Tibial nerve (tissue), 4 donors: ENCODE results near the gene SYNE3. TPM values are rescaled to one million over a fixed set of nuclear protein-coding genes. Genes with fewer than 3 reads are reported as not detected.

Experiments
- DNase-seq, 2 donors: peaks; one replicate each; pipeline ENCODE4 v3.0.0-alpha.2; 2019; ENCODE audit warnings: low spot score in 2 of 2
- H3K27ac ChIP-seq, 4 donors: fragments of 200-600 bp; sonication (generic) in 3 of 4; one replicate each; pipeline ENCODE4 v1.5.1; 2017 to 2019; ENCODE audit warnings: mild to moderate bottlenecking in 1 of 4
- H3K27me3 ChIP-seq, 2 donors: fragments of 200-600 bp; sonication (generic) in 1 of 2; one replicate each; pipeline versions ENCODE4 v1.5.1 to v1.6.0; 2017 to 2019
- H3K36me3 ChIP-seq, 3 donors: fragments of 200-600 bp; sonication (generic); one replicate each; pipeline ENCODE4 v1.5.1; 2018 to 2019
- H3K4me1 ChIP-seq, 4 donors: fragments of 200-600 bp; sonication (generic) in 3 of 4; one replicate each; pipeline ENCODE4 v1.5.1; 2017 to 2019
- H3K4me3 ChIP-seq, 4 donors: fragments of 200-600 bp; sonication (generic) in 3 of 4; one replicate each; pipeline ENCODE4 v1.5.1; 2017 to 2019; ENCODE audit warnings: mild to moderate bottlenecking in 1 of 4, moderate library complexity in 1 of 4
- H3K9me3 ChIP-seq, 4 donors: fragments of 200-600 bp; sonication (generic) in 3 of 4; one replicate each; pipeline ENCODE4 v1.5.1; 2017 to 2019
- EP300 ChIP-seq, 2 donors: sonication (generic); formaldehyde crosslinking; IDR thresholded peaks; one replicate each; pipeline ENCODE4 v1.6.1; 2017; ENCODE audit warnings: antibody characterized with exemption in 2 of 2, mild to moderate bottlenecking in 1 of 2
- POLR2A ChIP-seq, 2 donors: fragments of 450-650 bp; IDR thresholded peaks; one replicate each; pipeline ENCODE4 v1.6.1; 2017; ENCODE audit warnings: antibody characterized with exemption in 2 of 2, mild to moderate bottlenecking in 2 of 2, moderate library complexity in 2 of 2
- WGBS, 2 donors: methylation state at CpG; one replicate each; pipeline ENCODE4 v1.1.5; 2018; 5-methylcytosine and 5-hydroxymethylcytosine counted together
- total RNA-seq, 4 donors: library from RNA; depleted of rRNA; stranded (reverse); fragments of >200 nt; gene quantifications; one replicate each; pipeline ENCODE4 v1.1.0, GENCODE V29; 2016
- TF ChIP-seq, protein P1 (sequence below), 5 experiments: fragments of 200-600 bp in 3 of 5; fragments of 450-650 bp in 2 of 5; sonication (generic) in 3 of 5; IDR thresholded peaks; one replicate each; pipeline ENCODE4 v1.5.1; 2016 to 2019; ENCODE audit warnings: antibody characterized with exemption in 5 of 5, mild to moderate bottlenecking in 3 of 5, moderate library complexity in 2 of 5

SYNE3 gene
- total RNA-seq, 4 donors from 2014 or later, result 71.0 to 106 (median 87.5) TPM

DNA sequence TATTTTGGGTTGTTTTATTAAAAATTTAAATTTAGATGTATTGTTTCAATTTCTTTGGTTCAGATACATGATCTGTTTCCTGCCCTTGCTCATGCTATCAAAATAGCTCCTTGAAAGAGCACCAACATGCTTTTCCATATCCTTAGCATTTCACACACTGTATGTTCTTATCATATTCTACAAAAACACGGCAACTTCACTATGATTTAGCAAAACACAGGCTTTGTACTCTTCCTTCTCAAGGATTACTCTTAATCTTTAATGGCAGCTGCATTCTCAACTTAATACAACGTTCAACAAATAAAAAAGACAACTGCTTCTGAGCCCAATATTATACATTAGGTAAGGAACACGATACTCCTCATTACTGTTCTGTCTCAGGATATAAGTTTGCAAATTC, 15.5 kb upstream of the SYNE3 start:
- H3K36me3 ChIP-seq, result peaks cover 0 to 11% (median 0%) of the 10 kb centered on the region in 3 donors
- no peak overlapping the region for H3K4me3 ChIP-seq
- H3K4me1 ChIP-seq, result peaks cover 0 to 75% (median 42%) of the 10 kb centered on the region in 4 donors
- no peak for TF ChIP-seq POLR2A (IDR thresholded peaks at IDR 0.05)
- TF ChIP-seq EP300 (IDR thresholded peaks at IDR 0.05), result no peak
- TF ChIP-seq, protein P1, sequence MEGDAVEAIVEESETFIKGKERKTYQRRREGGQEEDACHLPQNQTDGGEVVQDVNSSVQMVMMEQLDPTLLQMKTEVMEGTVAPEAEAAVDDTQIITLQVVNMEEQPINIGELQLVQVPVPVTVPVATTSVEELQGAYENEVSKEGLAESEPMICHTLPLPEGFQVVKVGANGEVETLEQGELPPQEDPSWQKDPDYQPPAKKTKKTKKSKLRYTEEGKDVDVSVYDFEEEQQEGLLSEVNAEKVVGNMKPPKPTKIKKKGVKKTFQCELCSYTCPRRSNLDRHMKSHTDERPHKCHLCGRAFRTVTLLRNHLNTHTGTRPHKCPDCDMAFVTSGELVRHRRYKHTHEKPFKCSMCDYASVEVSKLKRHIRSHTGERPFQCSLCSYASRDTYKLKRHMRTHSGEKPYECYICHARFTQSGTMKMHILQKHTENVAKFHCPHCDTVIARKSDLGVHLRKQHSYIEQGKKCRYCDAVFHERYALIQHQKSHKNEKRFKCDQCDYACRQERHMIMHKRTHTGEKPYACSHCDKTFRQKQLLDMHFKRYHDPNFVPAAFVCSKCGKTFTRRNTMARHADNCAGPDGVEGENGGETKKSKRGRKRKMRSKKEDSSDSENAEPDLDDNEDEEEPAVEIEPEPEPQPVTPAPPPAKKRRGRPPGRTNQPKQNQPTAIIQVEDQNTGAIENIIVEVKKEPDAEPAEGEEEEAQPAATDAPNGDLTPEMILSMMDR (IDR thresholded peaks at IDR 0.05), result no peak
- H3K27me3 ChIP-seq, result no peaks in the 10 kb centered on the region
- no peak for DNase-seq
- 50 to 52% methylated on average over 3 of the region's 3 CpGs for WGBS, 2 donors
- no peaks in the 10 kb centered on the region for H3K9me3 ChIP-seq
- peak overlapping the region in 2 of 4 donors; percentile 4 to 10 for H3K27ac ChIP-seq

DNA sequence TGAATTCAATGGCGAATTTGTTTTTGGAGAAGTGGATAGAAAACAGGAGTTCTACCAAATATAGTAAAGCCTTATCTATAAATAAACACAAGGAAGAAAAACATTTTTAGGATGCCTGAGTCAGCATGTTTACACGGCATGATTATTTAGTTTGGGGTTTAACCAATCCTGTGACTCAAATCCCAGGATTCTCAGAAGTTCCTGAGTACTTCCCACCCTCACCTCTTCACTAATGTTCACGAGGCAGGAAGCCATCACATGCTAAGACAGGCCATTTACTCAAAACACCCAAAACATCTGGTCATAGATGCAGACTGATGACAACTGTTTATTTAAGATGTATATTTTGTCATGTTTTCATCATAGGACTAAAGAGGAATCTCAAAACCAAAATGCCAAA, 15.0 kb upstream of the SYNE3 start:
- 28 to 30% methylated on average over 3 of the region's 3 CpGs for WGBS, 2 donors
- no peak overlapping the region for H3K4me3 ChIP-seq
- H3K4me1 ChIP-seq, result peaks cover 0 to 75% (median 42%) of the 10 kb centered on the region in 4 donors
- no peaks in the 10 kb centered on the region for H3K9me3 ChIP-seq
- H3K36me3 ChIP-seq, result peaks cover 0 to 11% (median 0%) of the 10 kb centered on the region in 3 donors
- H3K27ac ChIP-seq, result peak overlapping the region in 2 of 4 donors; percentile 10 to 22
- no peak for DNase-seq
- no peaks in the 10 kb centered on the region for H3K27me3 ChIP-seq
- TF ChIP-seq EP300 (IDR thresholded peaks at IDR 0.05) (no peak), POLR2A (IDR thresholded peaks at IDR 0.05) (no peak)
- TF ChIP-seq, protein P1 (IDR thresholded peaks at IDR 0.05), result no peak

DNA sequence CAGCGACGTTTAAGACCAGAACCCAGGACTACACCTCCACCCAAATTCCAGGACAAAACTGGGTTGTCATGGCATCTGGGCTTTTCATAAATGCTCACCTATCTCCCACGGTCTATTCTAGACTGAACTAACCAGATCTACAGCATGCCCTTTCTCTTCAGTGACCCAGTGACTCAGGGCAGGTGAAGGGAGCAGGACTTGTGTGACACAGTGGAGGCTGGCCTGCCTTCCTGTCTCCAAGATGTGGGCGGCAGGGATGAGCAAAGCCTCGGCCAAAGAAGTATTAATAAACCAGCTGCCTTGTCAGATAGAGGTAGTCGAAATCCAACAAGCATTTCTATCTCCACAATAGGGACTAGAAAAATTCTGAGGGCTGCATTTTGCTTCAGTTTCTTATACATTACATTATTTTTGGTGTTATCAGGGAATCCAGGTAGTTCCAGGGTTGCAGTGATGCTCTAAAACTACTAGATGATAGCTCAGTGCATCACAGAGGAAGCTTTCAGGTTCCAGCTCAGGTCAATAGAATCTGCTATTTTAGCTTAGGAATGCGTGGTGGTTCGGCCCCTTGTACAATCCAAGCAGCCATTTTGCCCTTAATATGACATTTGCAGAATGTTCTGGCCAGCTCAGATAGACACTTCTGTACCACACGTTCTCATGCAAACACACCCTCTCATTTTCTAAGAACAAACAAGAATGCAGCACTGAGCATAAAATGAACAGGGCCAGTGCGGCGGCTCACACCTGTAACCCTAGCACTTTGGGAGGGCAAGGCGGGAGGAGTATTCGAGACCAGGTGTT, 14.2 kb upstream of the SYNE3 start:
- TF ChIP-seq POLR2A (IDR thresholded peaks at IDR 0.05) (no peak), EP300 (IDR thresholded peaks at IDR 0.05) (no peak)
- TF ChIP-seq, protein P1 (IDR thresholded peaks at IDR 0.05), result no peak
- WGBS, 2 donors, result 62 to 68% methylated on average over 13 of the region's 13 CpGs
- Histone ChIP-seq H3K27me3 (no peaks in the 10 kb centered on the region), H3K36me3 (peaks cover 0 to 11% (median 0%) of the 10 kb centered on the region in 3 donors), H3K9me3 (no peaks in the 10 kb centered on the region), H3K27ac (peak overlapping the region in 2 of 4 donors; percentile 22 to 37), H3K4me3 (no peak overlapping the region), H3K4me1 (peaks cover 0 to 75% (median 39%) of the 10 kb centered on the region in 4 donors)
- DNase-seq, result no peak

DNA sequence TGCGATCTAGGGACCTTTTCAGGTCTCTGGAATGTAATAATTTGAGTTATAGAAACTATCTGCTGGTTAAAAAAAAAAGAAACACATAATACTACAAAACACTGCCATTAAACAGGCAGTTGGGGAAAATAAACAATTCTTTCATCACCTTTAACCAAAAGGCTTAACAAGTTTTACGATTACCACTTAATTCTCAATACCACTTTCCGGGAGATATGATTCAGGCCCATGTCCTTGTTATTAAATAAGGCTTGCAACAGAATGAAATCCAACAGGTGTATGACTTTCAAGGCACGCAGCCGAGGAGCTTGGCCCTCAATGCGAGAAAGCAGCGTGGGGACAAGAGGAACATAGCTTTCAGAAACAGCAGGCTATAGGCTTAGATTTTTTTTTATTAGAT, 12.8 kb upstream of the SYNE3 start:
- 90 to 93% methylated on average over 7 of the region's 7 CpGs for WGBS, 2 donors
- no peaks in the 10 kb centered on the region for H3K9me3 ChIP-seq
- peaks cover 0 to 85% (median 39%) of the 10 kb centered on the region in 4 donors for H3K4me1 ChIP-seq
- peaks cover 0 to 11% (median 0%) of the 10 kb centered on the region in 3 donors for H3K36me3 ChIP-seq
- no peak for DNase-seq
- H3K27ac ChIP-seq, result peak overlapping the region in 1 of 4 donors; percentile 8
- H3K4me3 ChIP-seq, result no peak overlapping the region
- no peaks in the 10 kb centered on the region for H3K27me3 ChIP-seq
- TF ChIP-seq EP300 (IDR thresholded peaks at IDR 0.05) (no peak), POLR2A (IDR thresholded peaks at IDR 0.05) (no peak)
- TF ChIP-seq, protein P1 (IDR thresholded peaks at IDR 0.05), result no peak

DNA sequence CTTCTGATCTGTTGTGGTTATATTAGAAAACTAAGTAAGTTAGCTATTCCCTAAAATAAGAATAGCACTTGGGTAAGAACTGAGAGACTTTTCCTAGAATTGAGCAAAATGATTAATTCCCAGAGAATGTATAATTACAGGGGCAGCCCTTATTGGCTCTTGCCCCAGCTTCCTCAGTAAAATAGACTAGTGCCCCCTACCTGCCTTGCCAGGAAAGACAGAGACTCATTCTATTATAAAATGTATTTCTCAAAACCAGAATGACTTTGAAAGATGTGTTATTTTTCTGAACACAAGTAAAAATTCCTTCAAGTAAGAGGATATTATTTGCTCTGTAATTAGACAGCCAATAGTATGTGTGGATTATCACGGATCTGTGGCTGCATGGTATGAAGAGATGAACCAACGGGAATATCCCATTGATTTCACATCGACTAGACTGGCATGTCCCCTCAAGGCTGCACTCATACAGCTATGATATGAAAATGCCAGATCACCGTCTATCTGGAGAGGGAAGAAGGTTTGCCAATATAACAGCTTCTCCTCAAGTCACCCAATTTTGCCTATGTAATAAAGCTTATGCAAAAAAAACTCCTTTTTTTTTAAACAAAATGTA, 11.0 kb upstream of the SYNE3 start:
- Histone ChIP-seq H3K9me3 (no peaks in the 10 kb centered on the region), H3K27ac (peak overlapping the region; percentile 61 to 92 (median 80)), H3K27me3 (no peaks in the 10 kb centered on the region), H3K36me3 (peaks cover 0 to 11% (median 0%) of the 10 kb centered on the region in 3 donors), H3K4me1 (peaks cover 0 to 85% (median 36%) of the 10 kb centered on the region in 4 donors), H3K4me3 (no peak overlapping the region)
- 49 to 50% methylated on average over 4 of the region's 4 CpGs for WGBS, 2 donors
- DNase-seq, result peak; percentile 72 to 91
- TF ChIP-seq EP300 (IDR thresholded peaks at IDR 0.05), result peak; percentile 18 to 71
- TF ChIP-seq, protein P1 (IDR thresholded peaks at IDR 0.05), result peak; percentile 76 to 91 (median 89)
- TF ChIP-seq POLR2A (IDR thresholded peaks at IDR 0.05), result no peak
